Mucosa of descending colon (tissue), 3 donors: ENCODE data around the gene ATP9B. TPM values are rescaled to one million over a fixed set of nuclear protein-coding genes. Genes with fewer than 3 reads are reported as not detected.

Source experiments
- ATAC-seq: fragments of 200-7000 bp; cut with Tn5 transposase; one replicate; pipeline ENCODE4 v1.9.1; 2020; ENCODE audit warnings: mild to moderate bottlenecking, moderate library complexity
- DNase-seq, 3 donors: peaks; one replicate each; pipeline ENCODE4 v3.0.0-alpha.2; 2020
- H3K36me3 ChIP-seq: fragments of 200-600 bp; one replicate; pipeline ENCODE4 v1.8.0; 2021; ENCODE audit warnings: low read depth, mild to moderate bottlenecking
- H3K4me1 ChIP-seq: fragments of 200-600 bp; one replicate; pipeline ENCODE4 v1.8.0; 2021; ENCODE audit warnings: low read depth, mild to moderate bottlenecking
- H3K4me3 ChIP-seq: fragments of 200-600 bp; one replicate; pipeline ENCODE4 v1.8.0; 2021; ENCODE audit warnings: mild to moderate bottlenecking
- H3K9me3 ChIP-seq: fragments of 200-600 bp; one replicate; pipeline ENCODE4 v1.8.0; 2021; ENCODE audit warnings: mild to moderate bottlenecking
- CTCF ChIP-seq: fragments of 200-600 bp; IDR thresholded peaks from one replicate; pipeline ENCODE4 v1.8.0; 2022; ENCODE audit warnings: antibody characterized with exemption, mild to moderate bottlenecking
- intact Hi-C, 2 donors: fragments of 100-400 bp; cut with DNase I in 1 of 2; cut with micrococcal nuclease in 1 of 2; formaldehyde crosslinking; loops; one replicate each; pipeline versions ENCODE4 v1.11.0 to v1.11.1; 2022; cut with DNase I, micrococcal nuclease
- total RNA-seq, 3 donors: library from RNA; stranded (reverse); fragmentation: NEBNext Ultra II Directional in 2 of 3; extraction: Animal tissue kit (Norgen Biotek cat#: 25700) in 2 of 3; gene quantifications; one replicate each; pipeline versions ENCODE4 v1.2.1 to v1.2.4, GENCODE V29; 2021 to 2023
- donor health status: DM: no; HTN: no; CAD: no; lungs with moderate emphysema.
- donor health status: DM: no; HTN: no; CAD: no.
- donor health status: DM: no; HTN: yes; CAD: no.

The ATP9B gene
- total RNA-seq, 3 donors from 2014 or later = 25.8 to 37.1 (median 34.1) TPM

- DNase-seq = no peak
- H3K9me3 ChIP-seq = no peaks in the 10 kb centered on the region
Observed at GRCh38 chr18:79314838-79315388, 245.7 kb downstream of the ATP9B start.

GRCh38 chr18:79315596-79315995 is 246.4 kb downstream of the ATP9B start:
- H3K4me3 ChIP-seq = no peak overlapping the region
- ATAC-seq = no peak
- no peaks in the 10 kb centered on the region for H3K36me3 ChIP-seq
- H3K4me1 ChIP-seq = no peaks in the 10 kb centered on the region
- DNase-seq = no peak
- intact Hi-C loops = no loop called here
- H3K9me3 ChIP-seq = no peaks in the 10 kb centered on the region
- no peak for TF ChIP-seq CTCF

More at GRCh38 chr18:79314838-79315388, 245.7 kb downstream of the ATP9B start:
- no peak for TF ChIP-seq CTCF
- ATAC-seq = no peak
- H3K36me3 ChIP-seq = no peaks in the 10 kb centered on the region
- intact Hi-C loops = no loop called here
- no peak overlapping the region for H3K4me3 ChIP-seq
- no peaks in the 10 kb centered on the region for H3K4me1 ChIP-seq

- DNase-seq (no peak), ATAC-seq (no peak)
- intact Hi-C loops = no loop called here
- no peaks in the 10 kb centered on the region for H3K9me3 ChIP-seq
- H3K36me3 ChIP-seq = no peaks in the 10 kb centered on the region
- no peak for TF ChIP-seq CTCF
- H3K4me1 ChIP-seq = no peaks in the 10 kb centered on the region
- H3K4me3 ChIP-seq = no peak overlapping the region
Observed at GRCh38 chr18:79317703-79318102, 248.5 kb downstream of the ATP9B start.

- H3K4me1 ChIP-seq = no peaks in the 10 kb centered on the region
- DNase-seq (no peak), ATAC-seq (no peak)
- H3K4me3 ChIP-seq = no peak overlapping the region
- intact Hi-C loops = no loop called here
- H3K36me3 ChIP-seq = no peaks in the 10 kb centered on the region
- TF ChIP-seq CTCF = no peak
- H3K9me3 ChIP-seq = no peaks in the 10 kb centered on the region
Observed at GRCh38 chr18:79318142-79318673, 249.0 kb downstream of the ATP9B start.

GRCh38 chr18:79320216-79320850 is 251.1 kb downstream of the ATP9B start:
- no peak for TF ChIP-seq CTCF
- Histone ChIP-seq H3K9me3 (no peaks in the 10 kb centered on the region), H3K36me3 (no peaks in the 10 kb centered on the region), H3K4me1 (no peaks in the 10 kb centered on the region), H3K4me3 (no peak overlapping the region)
- DNase-seq (no peak), ATAC-seq (no peak)
- intact Hi-C loops = no loop called here
